ENCODE data around the gene ANKRD13A.
A peak's percentile ranks its signal among the peaks of the same experiment; 100 is the strongest.
"Not testable (repeated sequence)": the region's sequence is repeated elsewhere in the genome, so short reads cannot be mapped to it uniquely, and the experiment has no call there.

ANKRD13A gene

DNA sequence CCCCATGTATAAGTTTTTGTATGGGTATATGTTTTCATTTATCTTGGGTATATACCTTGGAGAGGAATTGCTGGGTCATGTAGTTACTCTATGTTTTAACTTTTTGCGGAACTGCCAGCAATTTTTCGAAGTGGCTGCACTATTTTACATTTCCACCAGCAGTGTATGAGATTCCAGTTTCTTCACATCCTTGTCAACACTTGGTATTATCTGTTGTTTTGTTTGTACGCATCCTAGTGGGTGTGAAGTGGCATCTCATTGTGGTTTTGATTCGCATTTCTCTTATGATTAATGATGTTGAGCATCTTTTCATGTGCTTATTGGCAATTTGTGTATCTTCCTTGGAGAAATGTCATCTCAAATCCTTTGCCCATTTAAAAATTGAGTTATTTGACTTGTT, 6.9 kb downstream of the ANKRD13A start:
- no peak for DNase-seq (ENCODE audit: low read depth, low spot score)

DNA sequence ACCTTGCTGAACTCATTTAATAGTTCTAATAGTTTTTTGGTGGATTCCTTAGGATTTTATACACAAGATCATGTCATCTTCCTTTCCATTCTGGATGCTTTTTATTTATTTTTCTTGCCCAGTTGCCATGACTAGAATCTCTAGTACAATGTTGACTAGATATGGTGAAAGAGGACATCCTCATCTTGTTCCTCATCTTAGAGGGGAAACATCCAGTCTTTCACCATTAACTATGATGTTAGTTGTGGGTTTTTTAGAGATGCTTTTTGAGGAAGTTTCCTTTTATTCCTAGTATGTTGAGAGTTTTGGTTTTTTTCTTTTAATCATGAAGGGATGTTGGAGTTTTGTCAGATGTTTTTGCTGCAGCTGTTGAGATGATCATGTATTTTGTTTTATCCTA, 8.7 kb downstream of the ANKRD13A start:
- DNase-seq (ENCODE audit: low read depth, low spot score): no peak

DNA sequence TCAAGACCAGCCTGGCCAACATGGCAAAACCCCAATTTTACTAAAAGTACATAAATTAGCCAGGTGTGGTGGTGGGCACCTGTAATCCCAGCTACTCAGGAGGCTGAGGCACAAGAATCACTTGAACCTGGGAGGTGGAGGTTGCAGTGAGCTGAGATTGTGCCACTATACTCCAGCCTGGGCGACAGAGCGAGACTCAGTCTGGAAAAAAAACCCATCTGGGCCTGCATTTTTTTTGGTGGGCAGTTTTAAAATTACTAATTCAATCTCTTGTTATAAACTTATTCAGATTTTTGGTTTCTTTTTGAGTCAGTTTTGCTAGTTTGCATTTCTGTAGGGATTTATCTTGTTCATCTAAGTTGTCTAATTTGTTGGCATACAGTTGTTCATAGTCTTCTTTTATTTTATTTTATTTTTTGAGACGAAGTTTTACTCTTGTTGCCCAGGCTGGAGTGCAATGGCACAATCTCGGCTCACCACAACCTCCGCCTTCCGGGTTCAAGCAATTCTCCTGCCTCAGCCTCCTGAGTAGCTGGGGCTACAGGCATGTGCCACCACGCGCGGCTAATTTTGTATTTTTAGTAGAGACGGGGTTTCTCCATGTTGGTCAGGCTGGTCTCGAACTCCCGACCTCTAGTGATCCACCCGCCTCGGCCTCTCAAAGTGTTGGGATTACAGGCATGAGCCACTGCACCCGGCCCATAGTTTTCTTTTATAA, 9.6 kb downstream of the ANKRD13A start:
- not testable (repeated sequence) for DNase-seq (ENCODE audit: low read depth, low spot score)

DNA sequence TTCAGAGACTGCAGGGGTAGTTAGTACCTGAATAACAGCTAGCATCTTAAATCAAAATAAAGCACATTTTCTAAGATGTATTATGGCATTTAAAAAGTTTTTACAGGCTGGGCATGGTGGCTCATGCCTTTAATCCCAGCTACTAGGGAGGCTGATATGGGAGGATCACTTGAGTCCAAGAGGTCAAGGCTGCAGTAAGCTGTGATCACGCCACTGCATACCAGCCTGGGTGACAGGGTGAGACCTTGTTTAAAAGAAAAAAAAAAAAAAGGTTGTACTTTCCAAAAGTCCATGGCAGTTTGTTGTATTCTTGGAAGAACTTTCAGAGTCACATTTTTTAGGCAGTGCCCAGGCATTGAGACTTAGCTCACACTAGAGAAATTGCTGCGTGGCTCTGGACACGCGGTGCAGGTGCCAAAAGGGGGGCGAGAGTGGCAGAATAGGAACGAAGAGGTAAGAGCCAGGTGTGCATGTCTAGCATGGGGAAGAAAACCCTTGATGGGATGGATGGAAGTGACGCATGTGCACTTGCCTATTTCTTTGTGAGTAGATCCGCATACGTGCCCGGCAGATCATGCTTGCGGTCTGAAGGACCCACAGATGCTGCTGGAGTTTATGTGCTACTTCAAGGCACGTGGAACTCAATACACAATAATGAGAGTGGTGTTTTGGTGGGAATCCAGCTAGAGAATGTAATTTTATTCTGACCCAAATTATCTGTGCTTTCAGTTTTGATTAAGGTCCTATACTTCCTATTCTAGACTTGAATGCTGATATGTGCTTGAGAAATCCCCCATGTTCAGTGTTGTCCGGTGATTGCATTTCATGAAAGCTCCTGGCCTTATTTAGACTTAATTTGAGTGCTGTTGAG, 11.9 kb downstream of the ANKRD13A start:
- no peak for DNase-seq (ENCODE audit: low read depth, low spot score)

DNA sequence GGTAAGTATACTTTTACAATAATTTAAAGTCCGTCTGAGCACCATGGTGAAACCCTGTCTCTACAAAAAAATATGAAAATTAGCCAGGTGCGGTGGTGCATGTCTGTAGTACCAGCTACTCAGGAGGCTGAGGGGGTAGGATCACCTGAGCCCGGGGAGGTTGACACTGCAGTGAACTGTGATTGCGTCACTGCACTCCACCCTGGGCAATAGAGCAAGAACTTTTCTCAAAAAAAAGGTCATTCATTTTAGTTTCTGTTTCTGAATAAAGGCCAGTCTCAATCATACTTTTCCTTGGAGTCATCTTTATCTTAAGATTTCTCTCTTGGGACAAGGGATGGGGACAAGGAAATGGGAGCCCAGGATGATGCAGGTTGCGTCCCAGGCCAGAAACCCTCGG, 12.9 kb downstream of the ANKRD13A start:
- DNase-seq (ENCODE audit: low read depth, low spot score): no peak

DNA sequence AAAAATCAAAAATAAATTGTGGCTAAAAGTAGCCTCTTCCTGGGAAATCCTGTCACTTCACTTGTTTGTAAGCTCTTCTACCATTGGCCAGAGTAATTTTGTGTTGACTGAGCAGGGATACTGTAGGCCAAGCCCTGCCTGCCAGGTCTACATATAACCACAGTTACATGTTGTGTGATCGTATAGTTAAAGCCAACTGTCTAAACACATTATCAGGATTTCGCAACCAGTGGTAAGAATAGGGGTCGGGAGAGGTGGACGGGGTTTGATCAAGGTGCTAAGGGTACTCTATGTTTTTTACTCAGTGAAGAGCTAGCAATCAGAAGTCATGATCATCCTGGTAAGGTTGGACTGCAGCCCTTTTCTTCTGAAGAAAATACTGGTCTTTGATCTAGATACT, 13.4 kb downstream of the ANKRD13A start:
- no peak for DNase-seq (ENCODE audit: low read depth, low spot score)

DNA sequence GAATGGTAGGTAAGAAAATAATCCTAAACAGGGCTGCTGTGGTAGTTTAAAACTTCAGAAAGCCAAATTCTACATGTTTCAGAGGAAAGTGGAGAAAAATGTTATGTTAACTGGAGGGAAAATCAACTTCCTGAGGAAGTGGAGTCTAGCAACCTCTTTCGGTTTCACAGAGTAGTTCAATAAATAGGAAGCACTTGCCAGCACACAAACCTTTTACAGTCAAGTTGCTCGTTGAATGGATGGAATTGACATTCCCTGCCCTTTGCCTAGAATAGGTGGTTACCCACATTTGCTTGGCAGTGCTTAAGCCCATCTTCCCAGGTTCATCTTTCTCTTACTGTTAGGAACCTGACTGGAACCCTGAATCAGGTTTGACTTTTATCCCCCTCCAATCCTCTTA, 15.9 kb downstream of the ANKRD13A start:
- no peak for DNase-seq (ENCODE audit: low read depth, low spot score)

DNA sequence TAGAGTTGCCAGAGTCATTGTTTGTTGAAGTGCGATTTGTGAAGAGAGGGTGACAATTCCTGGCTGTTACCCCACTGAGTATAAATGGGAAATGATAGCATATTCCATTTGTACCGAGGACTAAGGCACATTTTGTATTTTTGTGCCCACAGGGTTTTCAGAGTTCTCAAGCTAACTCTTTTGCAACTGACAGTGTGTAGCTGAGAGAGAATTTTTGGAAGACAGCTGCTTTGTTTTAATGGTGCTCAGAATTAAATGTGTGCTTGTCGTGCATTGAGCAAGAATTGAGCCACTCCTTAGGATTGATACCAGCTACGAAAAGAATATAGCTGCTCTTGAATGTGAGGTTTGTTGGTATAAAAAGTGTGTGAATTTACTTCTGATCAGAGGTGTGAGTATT, 21.7 kb downstream of the ANKRD13A start:
- no peak for DNase-seq (ENCODE audit: low read depth, low spot score)

DNA sequence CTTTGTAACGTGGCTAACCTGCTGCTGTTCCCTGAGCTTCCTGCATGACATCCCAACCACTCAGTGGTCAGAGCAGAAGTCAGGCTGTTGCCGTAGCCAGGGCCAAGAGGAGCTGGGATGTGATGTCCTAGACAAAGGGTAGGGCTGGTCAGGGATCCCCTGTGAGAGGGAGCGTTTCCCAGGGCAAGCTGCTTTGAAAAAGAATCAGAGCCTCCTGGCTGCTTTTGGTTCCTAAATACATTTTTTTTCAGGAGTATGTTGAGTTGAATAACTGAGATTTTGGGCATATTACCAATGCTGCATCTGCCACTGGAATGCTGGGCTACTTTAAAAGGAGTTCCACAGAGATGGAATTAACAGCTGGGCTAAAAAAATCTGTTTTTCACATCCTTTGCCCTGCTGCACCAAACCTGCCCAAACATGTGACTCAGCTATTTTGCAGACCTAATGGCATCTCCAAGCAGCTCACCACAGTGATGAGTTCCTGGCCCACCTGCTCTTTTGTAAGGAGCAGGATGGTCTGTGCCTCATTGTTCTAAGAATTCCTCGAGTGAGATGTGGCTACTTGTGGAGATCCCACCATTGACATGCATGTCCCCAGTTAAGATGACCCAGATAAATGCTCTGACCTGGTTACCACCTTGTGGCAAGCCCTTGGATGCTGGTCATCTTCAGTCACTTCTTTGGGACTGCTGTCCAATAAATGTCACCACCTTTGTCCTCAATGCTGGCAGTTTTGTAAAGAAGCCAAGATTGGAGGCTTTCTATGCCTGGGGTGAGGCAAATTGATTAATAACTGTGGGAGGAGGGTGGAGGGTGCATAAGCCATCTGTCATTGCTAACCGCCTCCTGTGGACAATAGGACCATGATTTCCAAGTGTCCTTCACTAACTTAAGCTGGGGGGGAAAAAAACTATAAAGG, 24.1 kb downstream of the ANKRD13A start:
- DNase-seq (ENCODE audit: low read depth, low spot score): peak; percentile 70

DNA sequence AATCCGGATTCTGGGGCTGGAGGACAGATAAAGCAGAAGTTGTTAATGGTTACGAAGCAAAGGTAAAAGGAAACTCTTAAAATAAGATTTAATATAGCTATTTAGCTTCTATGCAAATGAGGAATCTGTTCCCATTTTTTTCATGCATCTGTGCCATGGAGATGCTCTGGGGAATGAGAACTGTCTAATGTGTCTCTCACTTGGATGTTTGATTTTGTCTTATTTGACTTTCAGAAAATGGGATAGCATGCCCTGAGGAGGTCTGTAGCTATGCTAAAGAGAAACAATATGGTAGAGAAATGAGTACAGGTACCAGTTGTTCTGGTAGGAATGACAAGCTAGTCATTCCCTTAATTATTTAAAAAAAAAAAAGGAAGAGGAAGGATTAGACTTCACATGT, 24.8 kb downstream of the ANKRD13A start:
- no peak for DNase-seq (ENCODE audit: low read depth, low spot score)

DNA sequence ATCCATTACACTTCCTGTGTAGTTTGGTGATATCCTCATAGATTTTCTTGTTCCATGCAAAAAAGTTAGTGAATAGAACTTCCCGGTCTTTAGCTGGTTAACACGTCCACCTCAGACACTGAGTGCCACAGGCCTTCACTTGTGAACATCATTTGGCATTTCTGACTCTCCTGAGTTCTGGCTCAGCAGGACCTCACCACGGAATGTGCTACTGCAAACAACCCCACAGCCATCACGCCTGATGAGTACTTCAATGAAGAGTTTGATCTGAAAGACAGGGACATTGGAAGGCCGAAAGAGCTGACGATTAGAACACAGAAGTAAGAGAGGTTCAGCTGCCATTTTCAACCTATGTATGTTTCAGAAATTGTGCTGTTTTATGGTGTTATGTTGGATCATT, 29.1 kb downstream of the ANKRD13A start:
- peak; percentile 20 for DNase-seq (ENCODE audit: low read depth, low spot score)

DNA sequence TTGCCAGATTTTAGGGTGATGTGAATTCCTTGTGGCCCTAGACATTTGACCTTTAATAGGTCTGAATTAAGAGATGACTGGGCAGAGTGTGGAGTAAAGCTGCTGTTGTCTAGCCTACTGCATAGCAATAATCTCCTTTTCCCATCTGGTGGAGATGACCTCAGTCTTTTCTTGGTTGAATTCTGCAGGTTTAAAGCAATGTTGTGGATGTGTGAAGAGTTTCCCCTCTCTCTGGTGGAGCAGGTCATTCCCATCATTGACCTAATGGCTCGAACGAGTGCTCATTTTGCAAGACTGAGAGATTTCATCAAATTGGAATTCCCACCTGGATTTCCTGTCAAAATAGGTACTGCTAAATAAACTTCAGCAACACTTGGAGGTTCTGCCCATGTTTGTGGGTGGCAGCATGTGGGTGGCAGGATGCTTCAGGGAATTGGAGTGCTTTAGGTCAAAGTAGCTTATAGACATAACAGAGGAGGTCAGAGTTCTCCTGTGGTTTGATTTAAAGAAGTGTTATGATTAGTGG, 30.1 kb downstream of the ANKRD13A start:
- no peak for DNase-seq (ENCODE audit: low read depth, low spot score)

DNA sequence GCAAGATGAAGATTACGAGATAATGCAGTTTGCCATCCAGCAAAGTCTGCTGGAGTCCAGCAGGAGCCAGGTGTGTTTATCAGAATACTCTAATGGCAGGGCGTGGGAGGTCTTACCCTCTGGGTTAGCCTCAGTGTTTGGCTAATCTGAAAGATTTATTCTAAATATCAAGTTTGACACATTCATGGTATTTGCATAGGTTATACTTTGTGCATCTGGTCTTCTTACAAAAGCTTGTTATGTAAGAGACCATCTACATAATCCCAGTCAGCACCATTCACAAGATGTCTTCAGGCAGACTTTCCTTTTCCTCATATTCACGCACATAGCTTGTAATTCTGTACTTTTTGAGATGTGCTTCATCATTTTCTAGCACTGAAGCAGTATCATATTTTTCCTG, 34.7 kb downstream of the ANKRD13A start:
- DNase-seq (ENCODE audit: low read depth, low spot score): no peak

DNA sequence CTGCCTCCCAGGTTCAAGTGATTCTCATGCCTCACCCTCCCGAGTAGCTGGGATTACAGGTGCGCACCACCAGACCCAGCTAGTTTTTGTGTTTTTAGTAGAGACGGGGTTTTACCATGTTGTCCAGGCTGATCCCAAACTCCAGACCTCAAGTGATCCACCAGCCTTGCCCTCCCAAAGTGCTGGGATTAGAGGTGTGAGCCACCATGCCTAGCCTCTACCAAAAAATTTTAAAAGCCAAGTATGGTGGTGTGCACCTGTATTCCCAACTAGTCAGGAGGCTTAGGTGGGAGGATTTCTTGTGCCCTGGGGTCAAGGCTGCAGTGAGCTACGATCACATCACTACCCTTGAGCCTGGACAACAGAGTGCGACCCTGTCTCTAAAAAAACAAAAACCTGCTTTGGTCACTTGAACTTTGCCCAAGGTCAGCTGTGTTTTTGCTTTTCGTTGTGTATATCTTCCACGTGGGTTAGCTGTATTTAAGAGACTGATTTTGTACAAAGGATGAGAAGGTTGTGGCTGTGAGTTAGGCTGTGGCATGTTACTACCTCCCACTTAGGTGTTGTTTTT, 36.4 kb downstream of the ANKRD13A start:
- DNase-seq (ENCODE audit: low read depth, low spot score): no peak

DNA sequence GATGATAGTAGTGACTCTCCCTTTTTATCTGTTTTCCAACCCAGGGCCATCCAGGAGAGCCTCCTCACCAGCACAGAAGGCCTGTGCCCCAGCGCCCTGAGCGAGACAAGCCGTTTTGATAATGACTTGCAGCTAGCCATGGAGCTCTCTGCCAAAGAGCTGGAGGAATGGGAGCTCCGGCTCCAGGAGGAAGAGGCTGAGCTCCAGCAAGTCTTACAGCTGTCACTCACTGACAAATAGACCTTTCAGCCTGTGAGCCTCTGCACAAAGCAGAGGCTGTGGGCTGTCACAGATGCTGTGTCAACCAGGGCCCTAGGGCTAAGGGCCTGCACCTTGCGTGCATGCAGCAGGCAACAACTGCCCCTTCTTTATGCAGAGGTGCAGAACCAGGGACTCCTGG, 38.1 kb downstream of the ANKRD13A start:
- DNase-seq (ENCODE audit: low read depth, low spot score): no peak

DNA sequence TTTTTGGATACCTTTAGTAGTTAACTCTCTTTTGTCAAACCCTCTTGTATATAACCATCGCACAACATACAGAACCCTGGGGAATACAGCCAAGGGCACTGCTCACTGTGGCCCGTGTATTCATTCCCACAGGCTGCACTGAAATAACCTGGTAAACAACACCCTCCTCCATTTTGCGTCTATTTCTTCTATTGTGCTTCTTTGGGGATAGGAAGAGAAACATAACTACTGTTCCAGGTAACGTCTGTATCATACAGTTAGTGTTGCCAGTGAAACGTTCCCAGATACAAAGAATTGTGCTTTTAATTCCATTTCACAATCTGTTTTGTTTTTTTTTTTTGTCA, 39.5 kb downstream of the ANKRD13A start:
- no peak for DNase-seq (ENCODE audit: low read depth, low spot score)

DNA sequence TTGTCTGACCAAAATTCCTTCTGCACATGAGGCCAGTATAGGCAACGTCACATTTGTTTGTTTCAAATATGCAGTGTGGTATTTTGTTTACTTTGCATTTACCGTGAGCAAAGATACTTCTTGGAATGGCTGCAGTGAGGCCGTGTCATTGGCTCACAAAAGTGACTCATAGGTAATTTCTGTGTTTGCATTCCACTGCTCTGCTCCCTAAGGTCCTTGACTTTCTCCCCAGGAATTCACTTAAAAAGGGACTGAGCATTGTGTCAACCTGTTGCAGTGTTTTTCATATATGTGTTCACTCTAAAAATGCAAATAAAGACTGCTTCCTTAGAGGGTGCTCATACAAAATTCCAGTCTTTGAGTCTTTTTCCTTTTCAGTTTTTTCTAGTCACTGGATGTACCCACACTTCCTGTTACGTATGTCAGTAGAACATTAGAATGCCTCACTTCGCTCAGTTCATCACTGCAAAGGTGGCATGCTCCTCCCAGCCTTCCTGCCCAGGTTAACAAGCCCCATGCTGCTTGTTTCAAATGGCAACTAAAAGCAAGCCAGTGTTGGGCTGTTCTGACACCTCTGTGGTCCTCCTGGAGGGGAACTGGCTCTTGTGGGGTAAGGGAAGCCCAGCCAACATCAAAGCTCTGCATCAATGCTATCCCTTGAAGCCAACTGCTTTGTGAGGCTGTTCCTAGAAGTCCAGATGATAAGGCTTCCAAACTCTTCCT, 40.0 kb downstream of the ANKRD13A start:
- DNase-seq (ENCODE audit: low read depth, low spot score): peak; percentile 94

DNA sequence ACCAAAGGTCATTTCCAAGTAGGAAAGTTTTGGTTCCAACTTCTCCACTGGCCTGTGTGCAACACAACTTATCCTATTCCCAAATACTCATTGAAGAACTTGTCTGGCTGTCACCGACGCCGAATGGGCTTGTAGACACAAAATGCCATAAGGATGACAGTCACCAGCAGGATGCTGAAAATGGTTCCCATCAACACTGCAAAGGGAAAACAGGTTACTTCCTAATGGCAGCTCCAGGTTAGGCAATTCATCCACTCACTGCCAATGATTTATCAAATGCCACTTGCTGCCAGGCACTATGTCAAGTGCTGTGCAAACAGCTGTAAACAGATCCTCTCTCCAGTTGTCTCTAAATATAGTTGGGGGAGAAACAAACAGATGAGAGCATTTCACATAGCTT, 43.0 kb downstream of the ANKRD13A start:
- DNase-seq (ENCODE audit: low read depth, low spot score): no peak

DNA sequence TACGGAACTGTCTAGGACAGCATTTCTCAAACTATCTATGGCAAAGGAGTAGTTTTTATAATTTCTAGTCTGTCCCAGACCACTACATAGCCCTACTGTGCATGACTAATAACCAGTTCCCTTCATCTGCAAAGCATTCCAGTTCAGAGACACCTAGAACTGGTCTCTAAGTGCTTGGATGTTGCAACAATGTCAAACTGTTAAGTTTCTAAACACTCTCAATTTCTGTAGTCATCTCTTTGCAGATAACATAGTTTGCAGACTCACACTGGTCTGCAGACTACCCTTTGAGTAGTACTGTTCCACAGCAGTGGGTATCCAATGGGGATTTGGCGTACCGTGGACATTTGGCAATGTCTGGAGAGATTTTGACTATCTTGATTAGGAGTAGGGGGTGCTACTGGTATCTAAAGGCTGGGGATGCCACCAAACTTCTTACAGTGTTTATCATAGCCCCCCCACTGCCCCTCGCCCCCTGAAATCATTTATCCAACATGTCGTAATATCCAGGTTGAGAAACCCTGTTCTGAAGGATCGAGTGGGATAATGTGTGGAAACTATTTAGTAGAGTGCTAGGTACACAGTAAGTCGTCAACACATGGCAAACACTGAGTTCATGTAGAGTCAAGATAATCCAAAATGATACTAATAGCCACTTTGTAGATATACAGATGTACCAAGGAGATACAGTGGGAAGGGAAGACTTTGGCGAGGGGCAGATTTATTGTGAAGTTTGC, 47.4 kb downstream of the ANKRD13A start:
- DNase-seq (ENCODE audit: low read depth, low spot score): no peak

DNA sequence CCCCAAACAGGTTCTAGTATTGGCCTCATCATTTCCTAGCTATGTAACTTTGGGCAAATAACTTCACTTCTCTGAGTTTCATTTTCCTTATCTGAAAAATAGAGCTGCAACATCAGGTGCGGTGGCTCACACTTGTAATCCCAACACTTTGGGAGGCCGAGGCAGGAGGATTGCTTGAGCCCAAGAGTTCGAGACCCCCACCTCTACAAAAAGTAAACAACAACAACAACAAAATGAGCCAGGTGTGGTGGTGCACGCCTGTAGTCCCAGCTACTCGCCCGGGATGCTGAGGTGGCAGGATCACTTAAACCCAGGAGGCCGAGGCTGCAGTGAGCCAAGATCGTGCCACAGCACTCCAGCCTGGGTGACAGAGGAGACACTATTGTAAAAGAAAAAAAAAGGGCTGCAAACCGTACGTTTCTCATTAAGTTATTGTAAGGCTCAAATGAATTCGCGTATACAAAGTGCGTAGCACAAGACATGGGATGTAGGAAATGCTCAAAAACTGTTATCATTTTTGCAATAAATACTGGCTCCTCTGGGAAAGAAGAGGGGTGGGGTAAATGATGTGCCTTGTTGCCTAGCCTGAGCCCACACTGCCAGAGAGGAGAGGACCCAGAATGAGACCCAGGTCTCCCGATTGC, 48.2 kb downstream of the ANKRD13A start:
- no peak for DNase-seq (ENCODE audit: low read depth, low spot score)

All from astrocyte of the hippocampus (primary cell).